Type B pancreatic cell (in vitro differentiated cells): ENCODE results near the gene SLC1A2. TPM values are rescaled to one million over a fixed set of nuclear protein-coding genes. Genes with fewer than 3 reads are reported as not detected.
A peak's percentile ranks its signal among the peaks of the same experiment; 100 is the strongest.

Experiments
- DNase-seq: peaks from one replicate; pipeline ENCODE4 v3.0.0; 2021; ENCODE audit warnings: mixed read lengths; ENCODE audit not compliant: unreplicated experiment; ENCODE audit errors: extremely low spot score
- H3K27ac Mint-ChIP-seq: 2 replicates; pipeline ENCODE4 v1.8.0; 2021; ENCODE audit warnings: mild to moderate bottlenecking, mixed read lengths
- H3K27me3 Mint-ChIP-seq: 2 replicates; pipeline ENCODE4 v1.8.0; 2021; ENCODE audit warnings: mixed read lengths
- H3K36me3 Mint-ChIP-seq: 2 replicates; pipeline ENCODE4 v1.8.0; 2021; ENCODE audit warnings: mixed read lengths
- H3K4me1 Mint-ChIP-seq: one replicate; pipeline ENCODE4 v1.8.0; 2021; ENCODE audit warnings: mixed read lengths; ENCODE audit not compliant: unreplicated experiment
- H3K4me3 Mint-ChIP-seq: 2 replicates; pipeline ENCODE4 v1.8.0; 2021; ENCODE audit warnings: mild to moderate bottlenecking, mixed read lengths
- H3K9me3 Mint-ChIP-seq: 2 replicates; pipeline ENCODE4 v1.8.0; 2021; ENCODE audit warnings: mixed read lengths
- total RNA-seq: library from RNA; stranded (reverse); gene quantifications from 2 replicates; pipeline ENCODE4 v1.2.1, GENCODE V29; 2021; ENCODE audit warnings: low replicate concordance
- TF ChIP-seq, protein P1 (sequence below): fragments of 200-600 bp; sonication (generic); conservative IDR thresholded peaks from 2 replicates; pipeline ENCODE4 v1.5.0; 2021; ENCODE audit warnings: antibody characterized with exemption, mild to moderate bottlenecking

The SLC1A2 gene
- total RNA-seq, 1 donor from 2014 or later, result 7.4 TPM

DNA sequence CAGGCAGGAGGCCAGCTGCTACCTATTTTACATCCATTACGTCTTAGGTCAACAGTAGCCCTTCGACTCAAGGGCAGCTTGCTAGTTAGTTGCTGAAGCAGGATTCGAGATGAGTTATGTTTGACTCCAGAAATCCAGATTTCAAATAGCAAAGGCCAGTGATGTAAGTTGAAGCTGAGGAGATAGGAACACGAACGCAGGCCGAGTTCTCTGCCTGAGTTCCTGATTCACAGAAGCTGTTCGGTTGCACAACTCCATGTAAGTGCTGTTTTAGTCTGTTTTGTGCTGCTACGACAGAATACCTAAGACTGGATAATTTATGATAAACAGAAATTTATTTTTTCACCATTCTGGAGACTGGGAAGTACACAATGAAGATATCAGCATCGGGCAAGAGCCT lies 111.2 kb downstream of the SLC1A2 start:
- no peaks in the 10 kb centered on the region for H3K4me1 Mint-ChIP-seq
- no peak overlapping the region for H3K4me3 Mint-ChIP-seq
- no peak for DNase-seq
- no peaks in the 10 kb centered on the region for H3K36me3 Mint-ChIP-seq
- TF ChIP-seq, protein P1, sequence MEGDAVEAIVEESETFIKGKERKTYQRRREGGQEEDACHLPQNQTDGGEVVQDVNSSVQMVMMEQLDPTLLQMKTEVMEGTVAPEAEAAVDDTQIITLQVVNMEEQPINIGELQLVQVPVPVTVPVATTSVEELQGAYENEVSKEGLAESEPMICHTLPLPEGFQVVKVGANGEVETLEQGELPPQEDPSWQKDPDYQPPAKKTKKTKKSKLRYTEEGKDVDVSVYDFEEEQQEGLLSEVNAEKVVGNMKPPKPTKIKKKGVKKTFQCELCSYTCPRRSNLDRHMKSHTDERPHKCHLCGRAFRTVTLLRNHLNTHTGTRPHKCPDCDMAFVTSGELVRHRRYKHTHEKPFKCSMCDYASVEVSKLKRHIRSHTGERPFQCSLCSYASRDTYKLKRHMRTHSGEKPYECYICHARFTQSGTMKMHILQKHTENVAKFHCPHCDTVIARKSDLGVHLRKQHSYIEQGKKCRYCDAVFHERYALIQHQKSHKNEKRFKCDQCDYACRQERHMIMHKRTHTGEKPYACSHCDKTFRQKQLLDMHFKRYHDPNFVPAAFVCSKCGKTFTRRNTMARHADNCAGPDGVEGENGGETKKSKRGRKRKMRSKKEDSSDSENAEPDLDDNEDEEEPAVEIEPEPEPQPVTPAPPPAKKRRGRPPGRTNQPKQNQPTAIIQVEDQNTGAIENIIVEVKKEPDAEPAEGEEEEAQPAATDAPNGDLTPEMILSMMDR, result no peak
- no peaks in the 10 kb centered on the region for H3K27me3 Mint-ChIP-seq
- H3K27ac Mint-ChIP-seq, result no peak overlapping the region
- H3K9me3 Mint-ChIP-seq, result no peaks in the 10 kb centered on the region

DNA sequence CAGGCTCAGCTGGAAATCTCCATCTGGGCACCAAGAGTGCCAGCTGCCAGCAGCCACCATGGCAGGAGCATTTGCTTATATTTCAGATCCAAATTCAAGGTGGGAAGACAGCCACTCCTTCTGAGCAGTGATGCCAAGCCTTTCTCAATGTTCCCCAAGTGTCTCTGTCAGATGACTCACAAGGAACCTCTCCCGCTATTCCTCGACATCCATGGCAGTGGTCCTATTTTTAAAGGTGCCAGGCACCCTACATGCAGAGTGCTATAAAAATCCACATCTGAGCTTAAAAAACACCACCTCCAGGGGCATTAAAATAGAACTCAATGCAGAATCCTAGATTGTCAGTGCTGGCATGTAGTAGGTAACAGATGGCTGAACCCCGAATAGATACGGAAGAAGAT lies 112.1 kb downstream of the SLC1A2 start:
- Mint-ChIP-seq H3K27me3 (no peaks in the 10 kb centered on the region), H3K27ac (no peak overlapping the region), H3K4me1 (no peaks in the 10 kb centered on the region), H3K9me3 (no peaks in the 10 kb centered on the region), H3K4me3 (no peak overlapping the region), H3K36me3 (no peaks in the 10 kb centered on the region)
- DNase-seq, result no peak
- TF ChIP-seq, protein P1, result no peak

DNA sequence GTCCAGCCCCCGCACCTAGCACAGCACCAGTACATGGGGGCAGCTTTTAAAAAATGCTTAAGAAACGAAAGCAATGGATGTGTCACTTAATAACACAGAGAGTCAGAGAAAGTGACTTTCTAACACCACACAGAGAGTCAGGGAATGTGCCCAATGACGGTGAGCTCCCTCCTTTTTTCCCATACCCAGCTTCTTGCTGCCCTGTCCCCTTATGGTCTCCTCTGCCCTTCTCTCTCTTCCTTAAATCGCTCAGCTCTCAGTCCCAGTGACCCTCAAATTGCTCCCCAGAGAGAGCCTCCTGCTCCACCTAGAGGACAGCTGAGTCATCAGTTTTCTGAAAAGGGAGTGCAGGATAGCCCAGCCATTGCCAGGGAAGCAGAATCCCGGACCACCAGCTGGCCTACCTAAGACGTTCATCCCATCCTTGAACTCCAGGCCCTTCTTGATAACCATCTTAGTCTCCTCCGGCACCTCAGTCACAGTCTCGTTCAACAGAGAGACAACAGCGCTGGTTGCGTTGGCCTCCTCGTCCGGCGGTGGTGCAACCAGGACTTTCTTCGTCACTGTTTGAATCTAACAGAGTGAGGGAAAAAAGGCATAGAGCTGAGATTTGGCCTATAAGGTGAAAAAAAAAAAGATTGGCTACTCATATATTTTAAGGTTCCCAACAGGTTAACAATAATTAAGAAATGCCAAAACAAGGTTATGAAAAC lies 113.5 kb downstream of the SLC1A2 start:
- no peaks in the 10 kb centered on the region for H3K9me3 Mint-ChIP-seq
- no peak for DNase-seq
- H3K27me3 Mint-ChIP-seq, result no peaks in the 10 kb centered on the region
- peak overlapping the region; percentile 29 for H3K27ac Mint-ChIP-seq
- TF ChIP-seq, protein P1, result peak; percentile 71
- H3K4me3 Mint-ChIP-seq, result no peak overlapping the region
- H3K4me1 Mint-ChIP-seq, result no peaks in the 10 kb centered on the region
- H3K36me3 Mint-ChIP-seq, result no peaks in the 10 kb centered on the region

DNA sequence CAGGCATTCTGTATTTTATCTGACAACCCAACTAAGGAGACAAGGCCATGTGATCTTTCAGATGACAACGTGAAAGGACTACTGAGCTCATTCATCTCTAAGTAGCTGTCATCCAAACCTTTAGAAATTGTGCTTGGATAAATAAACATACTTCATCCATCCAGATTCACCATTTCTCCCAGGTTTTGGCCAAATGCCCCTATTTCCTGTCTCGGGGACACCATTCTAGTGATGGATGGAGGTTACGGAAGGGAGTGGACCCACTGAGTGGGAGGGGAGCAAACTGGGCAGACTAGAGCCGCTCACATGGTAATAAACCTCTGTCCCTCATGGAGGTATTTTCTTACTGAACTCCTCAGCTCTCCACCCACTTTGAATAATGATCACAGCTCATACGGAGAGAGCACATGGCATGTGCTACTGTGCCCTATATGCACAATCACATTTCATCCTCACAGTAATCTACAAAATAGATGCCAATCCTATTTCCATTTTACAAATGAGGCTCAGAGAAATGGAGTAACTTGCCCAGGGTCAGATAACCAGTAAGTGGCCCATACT lies 114.4 kb downstream of the SLC1A2 start:
- Mint-ChIP-seq H3K36me3 (no peaks in the 10 kb centered on the region), H3K9me3 (no peaks in the 10 kb centered on the region), H3K4me3 (no peak overlapping the region), H3K27ac (no peak overlapping the region), H3K4me1 (no peaks in the 10 kb centered on the region), H3K27me3 (no peaks in the 10 kb centered on the region)
- TF ChIP-seq, protein P1, result no peak
- no peak for DNase-seq

DNA sequence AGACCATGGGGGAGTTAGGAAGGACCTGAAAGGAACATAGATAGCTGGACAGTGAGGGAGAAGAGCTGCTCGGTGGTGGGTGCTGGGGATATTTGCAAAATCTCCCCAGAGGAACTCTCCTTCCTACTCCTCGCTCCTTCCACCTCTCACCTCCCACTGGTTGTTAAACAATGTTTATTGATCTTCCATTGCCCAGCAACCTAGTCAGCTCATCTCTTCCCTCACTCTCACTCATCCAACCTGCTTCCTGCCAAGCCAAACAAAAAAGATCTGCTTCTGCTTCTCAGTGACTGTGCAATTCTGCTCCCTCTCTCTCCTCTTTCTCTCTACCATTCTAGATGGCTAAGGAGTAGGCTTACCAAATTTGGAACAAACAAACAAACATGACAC lies 115.0 kb downstream of the SLC1A2 start:
- no peaks in the 10 kb centered on the region for H3K9me3 Mint-ChIP-seq
- H3K27me3 Mint-ChIP-seq, result no peaks in the 10 kb centered on the region
- H3K4me3 Mint-ChIP-seq, result no peak overlapping the region
- TF ChIP-seq, protein P1, result no peak
- no peaks in the 10 kb centered on the region for H3K4me1 Mint-ChIP-seq
- no peak overlapping the region for H3K27ac Mint-ChIP-seq
- DNase-seq, result no peak
- no peaks in the 10 kb centered on the region for H3K36me3 Mint-ChIP-seq
